Thyroid gland (tissue), 4 donors: ENCODE results near the gene ST6GALNAC5.

ENCODE experiments used
- POLR2A ChIP-seq, 2 donors: fragments of 450-650 bp; IDR thresholded peaks; one replicate each; pipeline ENCODE4 v1.6.1; 2017; ENCODE audit warnings: antibody characterized with exemption in 2 of 2, mild to moderate bottlenecking in 2 of 2, moderate library complexity in 1 of 2
- TF ChIP-seq, protein P1 (sequence below), 6 experiments: fragments of 200-600 bp in 3 of 6; fragments of 450-650 bp in 3 of 6; sonication (generic) in 3 of 6; IDR thresholded peaks; one replicate each; pipeline ENCODE4 v1.5.1; 2016 to 2019; ENCODE audit warnings: antibody characterized with exemption in 6 of 6, mild to moderate bottlenecking in 2 of 6, inconsistent platforms in 1 of 6, moderate library complexity in 1 of 6

GRCh38 chr1:77015748-77016341 is 148.6 kb downstream of the ST6GALNAC5 start:
- TF ChIP-seq, protein P1, sequence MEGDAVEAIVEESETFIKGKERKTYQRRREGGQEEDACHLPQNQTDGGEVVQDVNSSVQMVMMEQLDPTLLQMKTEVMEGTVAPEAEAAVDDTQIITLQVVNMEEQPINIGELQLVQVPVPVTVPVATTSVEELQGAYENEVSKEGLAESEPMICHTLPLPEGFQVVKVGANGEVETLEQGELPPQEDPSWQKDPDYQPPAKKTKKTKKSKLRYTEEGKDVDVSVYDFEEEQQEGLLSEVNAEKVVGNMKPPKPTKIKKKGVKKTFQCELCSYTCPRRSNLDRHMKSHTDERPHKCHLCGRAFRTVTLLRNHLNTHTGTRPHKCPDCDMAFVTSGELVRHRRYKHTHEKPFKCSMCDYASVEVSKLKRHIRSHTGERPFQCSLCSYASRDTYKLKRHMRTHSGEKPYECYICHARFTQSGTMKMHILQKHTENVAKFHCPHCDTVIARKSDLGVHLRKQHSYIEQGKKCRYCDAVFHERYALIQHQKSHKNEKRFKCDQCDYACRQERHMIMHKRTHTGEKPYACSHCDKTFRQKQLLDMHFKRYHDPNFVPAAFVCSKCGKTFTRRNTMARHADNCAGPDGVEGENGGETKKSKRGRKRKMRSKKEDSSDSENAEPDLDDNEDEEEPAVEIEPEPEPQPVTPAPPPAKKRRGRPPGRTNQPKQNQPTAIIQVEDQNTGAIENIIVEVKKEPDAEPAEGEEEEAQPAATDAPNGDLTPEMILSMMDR (IDR thresholded peaks at IDR 0.05): no peak
- TF ChIP-seq POLR2A (IDR thresholded peaks at IDR 0.05): no peak
